ENCODE data around the gene VCL.
"Not testable (repeated sequence)": the region's sequence is repeated elsewhere in the genome, so short reads cannot be mapped to it uniquely, and the experiment has no call there.

Gene VCL

GRCh38 chr10:73997787-73998622, at the start of gene VCL:
VCL (plus strand) TSS chr10:73998116; CDS start chr10:73998208, 92 bp downstream.
- peak; percentile 93 for DNase-seq

GRCh38 chr10:73948947-73949633, 48.8 kb upstream of the VCL start:
- DNase-seq, result no peak

GRCh38 chr10:73950155-73950948, 47.6 kb upstream of the VCL start:
- no peak for DNase-seq

GRCh38 chr10:73953665-73954064, 44.3 kb upstream of the VCL start:
- DNase-seq, result no peak

GRCh38 chr10:73954737-73955136, 43.2 kb upstream of the VCL start:
- no peak for DNase-seq

- no peak for DNase-seq
Measured at GRCh38 chr10:73955719-73956118, 42.2 kb upstream of the VCL start.

- no peak for DNase-seq
Measured at GRCh38 chr10:73956476-73957359, 41.2 kb upstream of the VCL start.

GRCh38 chr10:73959484-73960243, 38.3 kb upstream of the VCL start:
- DNase-seq, result no peak

- DNase-seq, result no peak
Measured at GRCh38 chr10:73962386-73962785, 35.5 kb upstream of the VCL start.

GRCh38 chr10:73963533-73963932, 34.4 kb upstream of the VCL start:
- DNase-seq, result not testable (repeated sequence)

- DNase-seq, result no peak
Measured at GRCh38 chr10:73964743-73965142, 33.2 kb upstream of the VCL start.

- DNase-seq, result not testable (repeated sequence)
Measured at GRCh38 chr10:73965267-73965889, 32.5 kb upstream of the VCL start.

- DNase-seq, result no peak
Measured at GRCh38 chr10:73965890-73966768, 31.8 kb upstream of the VCL start.

GRCh38 chr10:73967022-73967429, 30.9 kb upstream of the VCL start:
- DNase-seq, result no peak

GRCh38 chr10:73967544-73967943, 30.4 kb upstream of the VCL start:
- no peak for DNase-seq

GRCh38 chr10:73968098-73968521, 29.8 kb upstream of the VCL start:
- DNase-seq, result no peak

GRCh38 chr10:73969224-73969841, 28.6 kb upstream of the VCL start:
- DNase-seq, result no peak

GRCh38 chr10:73970845-73971244, 27.1 kb upstream of the VCL start:
- DNase-seq, result no peak

- no peak for DNase-seq
Measured at GRCh38 chr10:73971636-73972354, 26.1 kb upstream of the VCL start.
